HG03354 (cell line): ENCODE data around the gene CADM2.
"Not testable (repeated sequence)": the region's sequence is repeated elsewhere in the genome, so short reads cannot be mapped to it uniquely, and the experiment has no call there.

ENCODE experiments used
- ATAC-seq: cut with Tn5 transposase; IDR thresholded peaks from one replicate; pipeline ENCODE4 v1.9.1; 2021; ENCODE audit warnings: mild to moderate bottlenecking; ENCODE audit not compliant: unreplicated experiment, poor library complexity, severe bottlenecking

CADM2 gene

GRCh38 chr3:85977615-85978338, 1019.0 kb downstream of the CADM2 start:
- no peak for ATAC-seq

GRCh38 chr3:85979034-85979433, 1020.2 kb downstream of the CADM2 start:
- ATAC-seq: no peak

- not testable (repeated sequence) for ATAC-seq
Observed at GRCh38 chr3:85989581-85989980, 1030.8 kb downstream of the CADM2 start.

- no peak for ATAC-seq
Observed at GRCh38 chr3:86029590-86029989, 1070.8 kb downstream of the CADM2 start.

GRCh38 chr3:86037916-86038315, 1079.1 kb downstream of the CADM2 start:
- ATAC-seq: no peak

- no peak for ATAC-seq
Observed at GRCh38 chr3:86046436-86047136, 1087.8 kb downstream of the CADM2 start.

- ATAC-seq: no peak
Observed at GRCh38 chr3:86047161-86047560, 1088.4 kb downstream of the CADM2 start.

GRCh38 chr3:86051058-86051457, 1092.3 kb downstream of the CADM2 start:
- no peak for ATAC-seq

- ATAC-seq: no peak
Observed at GRCh38 chr3:86056032-86056431, 1097.2 kb downstream of the CADM2 start.

- no peak for ATAC-seq
Observed at GRCh38 chr3:86056962-86057361, 1098.2 kb downstream of the CADM2 start.

GRCh38 chr3:86073799-86074198, 1115.0 kb downstream of the CADM2 start:
- no peak for ATAC-seq

GRCh38 chr3:86087160-86087871, 1128.5 kb downstream of the CADM2 start:
- no peak for ATAC-seq

- no peak for ATAC-seq
Observed at GRCh38 chr3:86104154-86104553, 1145.4 kb downstream of the CADM2 start.

- no peak for ATAC-seq
Observed at GRCh38 chr3:86109434-86109833, 1150.6 kb downstream of the CADM2 start.
